Lower leg skin (tissue), 4 donors: ENCODE data around the gene GGA1. TPM values are rescaled to one million over a fixed set of nuclear protein-coding genes. Genes with fewer than 3 reads are reported as not detected.

Experiments used
- DNase-seq, 2 donors: peaks; one replicate each; pipeline ENCODE4 v3.0.0-alpha.2; 2019; ENCODE audit warnings: low spot score in 2 of 2
- H3K4me3 ChIP-seq: fragments of 200-600 bp; sonication (generic); 2 replicates; pipeline ENCODE4 v1.5.1; 2017; ENCODE audit warnings: mild to moderate bottlenecking, low read depth; ENCODE audit not compliant: poor library complexity, severe bottlenecking
- CTCF ChIP-seq, 3 donors: fragments of 450-650 bp; IDR thresholded peaks; one replicate each; pipeline ENCODE4 v1.5.1; 2016; ENCODE audit warnings: antibody characterized with exemption in 3 of 3, mild to moderate bottlenecking in 3 of 3, moderate library complexity in 2 of 3
- POLR2A ChIP-seq, 2 donors: fragments of 450-650 bp; IDR thresholded peaks; one replicate each; pipeline ENCODE4 v1.6.1; 2016 to 2017; ENCODE audit warnings: antibody characterized with exemption in 2 of 2, mild to moderate bottlenecking in 1 of 2, moderate library complexity in 1 of 2
- WGBS, 2 donors: methylation state at CpG; one replicate each; pipeline ENCODE4 v1.1.5; 2018; 5-methylcytosine and 5-hydroxymethylcytosine counted together
- intact Hi-C: fragments of 100-400 bp; cut with DNase I; formaldehyde crosslinking; loops from one replicate; pipeline ENCODE4 v1.15.0; 2023; ENCODE audit warnings: low total_unique reads
- total RNA-seq, 4 donors: library from RNA; depleted of rRNA; stranded (reverse); fragments of >200 nt; gene quantifications; one replicate each; pipeline ENCODE4 v1.1.0, GENCODE V29; 2016

GGA1 gene
- total RNA-seq, 4 donors from 2014 or later: 50.3 to 66.0 (median 53.6) TPM

GRCh38 chr22:37634417-37634924 lies 25.8 kb downstream of the GGA1 start:
- no peak for DNase-seq
- TF ChIP-seq CTCF (IDR thresholded peaks at IDR 0.05) (no peak), POLR2A (IDR thresholded peaks at IDR 0.05) (no peak)
- no peak overlapping the region for H3K4me3 ChIP-seq
- 32 to 37% methylated on average over 8 of the region's 8 CpGs for WGBS, 2 donors
- intact Hi-C loops: no loop called here

GRCh38 chr22:37635157-37635556 lies 26.5 kb downstream of the GGA1 start:
- no peak overlapping the region for H3K4me3 ChIP-seq
- WGBS, 2 donors: 91 to 97% methylated on average over 7 of the region's 7 CpGs
- no peak for DNase-seq
- intact Hi-C loops: no loop called here
- no peak for TF ChIP-seq POLR2A (IDR thresholded peaks at IDR 0.05)
- no peak for TF ChIP-seq CTCF (IDR thresholded peaks at IDR 0.05)

GRCh38 chr22:37636186-37636948 lies 27.7 kb downstream of the GGA1 start:
- no peak for DNase-seq
- intact Hi-C loops: no loop called here

GRCh38 chr22:37636949-37637273 lies 28.3 kb downstream of the GGA1 start:
- WGBS, 2 donors: 73 to 86% methylated on average over 2 to 3 of the region's 3 CpGs
- no peak overlapping the region for H3K4me3 ChIP-seq
- DNase-seq: no peak
- TF ChIP-seq POLR2A (IDR thresholded peaks at IDR 0.05) (no peak), CTCF (IDR thresholded peaks at IDR 0.05) (no peak)
- intact Hi-C loops: no loop called here

More at GRCh38 chr22:37636186-37636948, 27.7 kb downstream of the GGA1 start:
- 54 to 55% methylated on average over 6 of the region's 6 CpGs for WGBS, 2 donors
- TF ChIP-seq POLR2A (IDR thresholded peaks at IDR 0.05) (no peak), CTCF (IDR thresholded peaks at IDR 0.05) (no peak)
- H3K4me3 ChIP-seq: no peak overlapping the region

GRCh38 chr22:37638391-37639069 lies 29.9 kb downstream of the GGA1 start:
- WGBS, 2 donors: 30 to 39% methylated on average over 11 of the region's 11 CpGs
- H3K4me3 ChIP-seq: no peak overlapping the region
- no peak for DNase-seq
- intact Hi-C loops: no loop called here
- no peak for TF ChIP-seq CTCF (IDR thresholded peaks at IDR 0.05)
- TF ChIP-seq POLR2A (IDR thresholded peaks at IDR 0.05): no peak
